Fibroblast of villous mesenchyme (primary cell): ENCODE measurements around the gene SLC6A3. TPM values are rescaled to one million over a fixed set of nuclear protein-coding genes. Genes with fewer than 3 reads are reported as not detected.

Experiments
- DNase-seq: peaks from one replicate; pipeline ENCODE4 v3.0.0-alpha.2; 2010; ENCODE audit warnings: low read depth
- H3K4me3 ChIP-seq: 2 replicates; pipeline ENCODE4 v1.5.1; 2011; ENCODE audit warnings: low read depth, mild to moderate bottlenecking, low read length
- CTCF ChIP-seq: IDR thresholded peaks from 2 replicates; pipeline ENCODE4 v1.5.1; 2012; ENCODE audit warnings: low read depth, mild to moderate bottlenecking, low read length; ENCODE audit not compliant: insufficient read depth
- total RNA-seq: library from RNA; depleted of rRNA; stranded (reverse); fragments of >200 nt; gene quantifications from 2 replicates; pipeline ENCODE4 v1.2.3, GENCODE V29; 2012

SLC6A3 gene
- total RNA-seq, 1 donor, result not detected

GRCh38 chr5:1386274-1386717 is 58.9 kb downstream of the SLC6A3 start:
- peak; percentile 19 for DNase-seq
- H3K4me3 ChIP-seq, result peak overlapping the region; percentile 50
- no peak for TF ChIP-seq CTCF

GRCh38 chr5:1385395-1386273 is 59.6 kb downstream of the SLC6A3 start:
- no peak for TF ChIP-seq CTCF
- H3K4me3 ChIP-seq, result peak overlapping the region; percentile 50
- peak; percentile 39 for DNase-seq

- no peak for DNase-seq
- no peak overlapping the region for H3K4me3 ChIP-seq
- no peak for TF ChIP-seq CTCF
Measured at GRCh38 chr5:1384521-1384920, 60.7 kb downstream of the SLC6A3 start.

- DNase-seq, result no peak
- no peak for TF ChIP-seq CTCF
Measured at GRCh38 chr5:1383886-1384401, 61.3 kb downstream of the SLC6A3 start.

GRCh38 chr5:1383344-1383743 is 61.9 kb downstream of the SLC6A3 start:
- no peak for DNase-seq
- H3K4me3 ChIP-seq, result no peak overlapping the region
- TF ChIP-seq CTCF, result no peak

More at GRCh38 chr5:1383886-1384401, 61.3 kb downstream of the SLC6A3 start:
- no peak overlapping the region for H3K4me3 ChIP-seq

GRCh38 chr5:1382248-1382700 is 63.0 kb downstream of the SLC6A3 start:
- TF ChIP-seq CTCF, result no peak
- no peak overlapping the region for H3K4me3 ChIP-seq
- no peak for DNase-seq
